OCI-LY1 (cell line): Measurements from ENCODE around the gene ZBTB7A.

Experiments used
- H2AFZ ChIP-seq: fragments of 200-600 bp; sonication (generic), shearing (Covaris generic); 2 replicates; pipeline ENCODE4 v1.6.0; 2014; ENCODE audit warnings: antibody characterized with exemption, mild to moderate bottlenecking, low read length
- H3F3A ChIP-seq: fragments of 200-600 bp; sonication (generic), shearing (Covaris generic); 2 replicates; pipeline ENCODE4 v1.6.0; 2014; ENCODE audit warnings: mild to moderate bottlenecking, antibody characterized with exemption, low read length, moderate library complexity; ENCODE audit not compliant: insufficient read depth
- H3K27ac ChIP-seq: fragments of 200-600 bp; sonication (generic); 2 replicates; pipeline ENCODE4 v1.5.1; 2014; ENCODE audit warnings: low read length, mixed run types, mild to moderate bottlenecking, low read depth; ENCODE audit not compliant: poor library complexity, severe bottlenecking
- H3K27me3 ChIP-seq: fragments of 200-600 bp; sonication (generic); 2 replicates; pipeline ENCODE4 v1.6.0; 2014; ENCODE audit warnings: antibody characterized with exemption, mild to moderate bottlenecking, low read length, moderate library complexity; ENCODE audit not compliant: insufficient read depth
- H3K36me3 ChIP-seq: fragments of 200-600 bp; sonication (generic); 2 replicates; pipeline ENCODE4 v1.6.1; 2014; ENCODE audit warnings: mild to moderate bottlenecking, antibody characterized with exemption, low read length, moderate library complexity, mixed read lengths; ENCODE audit not compliant: insufficient read depth
- H3K4me1 ChIP-seq: fragments of 200-600 bp; sonication (generic); 2 replicates; pipeline ENCODE4 v1.5.1; 2014; ENCODE audit warnings: mild to moderate bottlenecking, low read length, moderate library complexity; ENCODE audit not compliant: insufficient read depth, severe bottlenecking
- H3K4me2 ChIP-seq: fragments of 200-600 bp; sonication (generic), shearing (Covaris generic); 2 replicates; pipeline ENCODE4 v1.6.1; 2014; ENCODE audit warnings: low read length
- H3K4me3 ChIP-seq: fragments of 200-600 bp; sonication (generic); 2 replicates; pipeline ENCODE4 v1.5.1; 2014; ENCODE audit warnings: low read length, low read depth, mild to moderate bottlenecking, mixed read lengths; ENCODE audit not compliant: poor library complexity, severe bottlenecking
- H3K79me2 ChIP-seq: fragments of 200-600 bp; shearing (Covaris generic); 2 replicates; pipeline ENCODE4 v1.6.1; 2016; ENCODE audit warnings: mixed run types, low read length, mixed read lengths; ENCODE audit not compliant: insufficient read depth
- H3K9ac ChIP-seq: fragments of 200-600 bp; sonication (generic), shearing (Covaris generic); 2 replicates; pipeline ENCODE4 v1.6.1; 2014; ENCODE audit warnings: mild to moderate bottlenecking, low read length, mixed read lengths
- H3K9me2 ChIP-seq: fragments of 200-600 bp; sonication (generic), shearing (Covaris generic); 2 replicates; pipeline ENCODE4 v1.6.1; 2014; ENCODE audit warnings: low read depth, mild to moderate bottlenecking, low read length, mixed read lengths
- H3K9me3 ChIP-seq: fragments of 200-600 bp; shearing (Covaris generic); 2 replicates; pipeline ENCODE4 v1.6.1; 2014; ENCODE audit warnings: low read length, mixed read lengths
- H4K20me1 ChIP-seq: fragments of 200-600 bp; sonication (generic), shearing (Covaris generic); 2 replicates; pipeline ENCODE4 v1.6.0; 2016; ENCODE audit warnings: mild to moderate bottlenecking, low read length; ENCODE audit not compliant: insufficient read depth
- CTCF ChIP-seq: fragments of 200-600 bp; sonication (generic), shearing (Covaris generic); IDR thresholded peaks from 2 replicates; pipeline ENCODE4 v1.5.1; 2017; ENCODE audit warnings: mild to moderate bottlenecking, antibody characterized with exemption, low read length, moderate library complexity, mixed read lengths
- EZH2 ChIP-seq: fragments of 200-600 bp; sonication (generic), shearing (Covaris generic); IDR thresholded peaks from 2 replicates; pipeline ENCODE4 v1.8.0; 2017; ENCODE audit warnings: borderline replicate concordance, mixed run types, mild to moderate bottlenecking, antibody characterized with exemption, low read length, moderate library complexity, mixed read lengths

The ZBTB7A gene

GRCh38 chr19:4043966-4044715 is 22.6 kb downstream of the ZBTB7A start:
- Histone ChIP-seq H3K4me1 (no peaks in the 10 kb centered on the region), H3K79me2 (peaks cover 6% of the 10 kb centered on the region; the same call in 1 of the 2 replicates), H4K20me1 (no peaks in the 10 kb centered on the region), H3K9me3 (no peaks in the 10 kb centered on the region), H3K9me2 (no peaks in the 10 kb centered on the region), H3K36me3 (peaks cover 40% of the 10 kb centered on the region), H3K27ac (no peak overlapping the region), H3K9ac (no peak overlapping the region), H3F3A (no peaks in the 10 kb centered on the region), H2AFZ (no peak overlapping the region), H3K4me2 (no peak overlapping the region), H3K4me3 (no peak overlapping the region), H3K27me3 (no peaks in the 10 kb centered on the region)
- TF ChIP-seq CTCF = no peak
- no peak for TF ChIP-seq EZH2

DNA sequence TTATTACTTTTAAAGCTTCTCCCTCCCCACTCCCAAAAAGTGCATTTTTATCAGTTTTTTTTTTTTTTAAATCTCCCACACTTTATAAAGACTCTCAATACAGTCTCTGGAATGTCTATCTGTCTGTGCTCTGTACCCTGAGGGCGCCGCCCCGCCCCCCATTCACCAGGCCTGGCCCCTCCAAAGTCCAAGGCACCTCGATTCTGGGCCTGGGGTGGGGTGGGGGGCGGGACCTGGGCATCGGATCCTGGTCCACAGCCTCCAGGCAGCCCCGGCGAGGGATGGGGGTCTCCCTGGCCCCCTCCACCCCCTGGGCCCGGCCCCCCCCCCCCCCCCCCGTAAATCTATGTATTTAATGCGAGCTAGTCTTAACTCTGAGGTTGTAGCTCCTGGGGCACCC is 23.3 kb downstream of the ZBTB7A start:
- Histone ChIP-seq H3K4me1 (no peaks in the 10 kb centered on the region), H3K27me3 (no peaks in the 10 kb centered on the region), H3K79me2 (peaks cover 6% of the 10 kb centered on the region; the same call in 1 of the 2 replicates), H3K9me3 (no peaks in the 10 kb centered on the region), H3K9me2 (no peaks in the 10 kb centered on the region), H3K36me3 (peaks cover 36% of the 10 kb centered on the region), H3K9ac (no peak overlapping the region), H3K4me3 (no peak overlapping the region), H3K4me2 (no peak overlapping the region), H4K20me1 (no peaks in the 10 kb centered on the region), H2AFZ (no peak overlapping the region), H3K27ac (no peak overlapping the region), H3F3A (no peaks in the 10 kb centered on the region)
- TF ChIP-seq EZH2 (no peak), CTCF (no peak)

GRCh38 chr19:4042731-4043082 is 24.0 kb downstream of the ZBTB7A start:
- Histone ChIP-seq H3K4me3 (no peak overlapping the region), H3K27me3 (no peaks in the 10 kb centered on the region), H3K4me1 (no peaks in the 10 kb centered on the region), H3K9ac (no peak overlapping the region), H3K79me2 (peaks cover 6% of the 10 kb centered on the region; the same call in 1 of the 2 replicates), H3K9me2 (no peaks in the 10 kb centered on the region), H3F3A (no peaks in the 10 kb centered on the region), H2AFZ (no peak overlapping the region), H3K9me3 (no peaks in the 10 kb centered on the region), H3K27ac (no peak overlapping the region), H3K4me2 (no peak overlapping the region), H3K36me3 (peaks cover 34% of the 10 kb centered on the region), H4K20me1 (no peaks in the 10 kb centered on the region)
- no peak for TF ChIP-seq EZH2
- no peak for TF ChIP-seq CTCF
